Endometrial microvascular endothelial cells (primary cell): ENCODE results near the gene ZNF550. TPM values are rescaled to one million over a fixed set of nuclear protein-coding genes. Genes with fewer than 3 reads are reported as not detected.
"Not testable (repeated sequence)": the region's sequence is repeated elsewhere in the genome, so short reads cannot be mapped to it uniquely, and the experiment has no call there.

Experiments used
- in situ Hi-C: cut with HindIII; loops from 2 replicates; pipeline ENCODE4 v1.10.0; 2017; ENCODE audit warnings: low sequenced_read_pairs, low pct_unique_long_range_greater_than_20kb; ENCODE audit errors: inconsistent ontology term
- total RNA-seq: library from RNA; depleted of rRNA; stranded (reverse); fragments of >200 nt; gene quantifications from one replicate; pipeline ENCODE4 v1.2.3, GENCODE V29; 2015; ENCODE audit errors: inconsistent ontology term

Gene ZNF550
- total RNA-seq, 1 donor from 2014 or later, result 3.1 TPM

GRCh38 chr19:57546513-57546912, 13.2 kb downstream of the ZNF550 start:
- in situ Hi-C loops, result no loop called here

GRCh38 chr19:57537953-57538547, 21.6 kb downstream of the ZNF550 start:
- in situ Hi-C loops, result no loop called here

- in situ Hi-C loops, result no loop called here
Observed at GRCh38 chr19:57527136-57527881, 32.4 kb downstream of the ZNF550 start, which contains the start of gene ZNF549. Gene ZNF549 (plus strand): TSS chr19:57527356. CDS start chr19:57527574, 218 bp downstream.

- in situ Hi-C loops, result not testable (repeated sequence)
Observed at GRCh38 chr19:57518021-57518420, 41.6 kb downstream of the ZNF550 start.

GRCh38 chr19:57515255-57515654, 44.4 kb downstream of the ZNF550 start:
- in situ Hi-C loops, result no loop called here

- in situ Hi-C loops, result no loop called here
Observed at GRCh38 chr19:57512845-57513244, 46.8 kb downstream of the ZNF550 start.

GRCh38 chr19:57511484-57511883, 48.2 kb downstream of the ZNF550 start:
- in situ Hi-C loops, result no loop called here

GRCh38 chr19:57506163-57506562, 53.5 kb downstream of the ZNF550 start:
- in situ Hi-C loops, result no loop called here

- in situ Hi-C loops, result not testable (repeated sequence)
Observed at GRCh38 chr19:57500400-57500799, 59.3 kb downstream of the ZNF550 start.

- in situ Hi-C loops, result not testable (repeated sequence)
Observed at GRCh38 chr19:57499680-57500395, 59.8 kb downstream of the ZNF550 start, which contains the start of gene ZNF773. Gene ZNF773 (plus strand): TSS chr19:57499938. CDS start chr19:57500081, 143 bp downstream.

- in situ Hi-C loops, result not testable (repeated sequence)
Observed at GRCh38 chr19:57499332-57499679, 60.4 kb downstream of the ZNF550 start.

- in situ Hi-C loops, result not testable (repeated sequence)
Observed at GRCh38 chr19:57488299-57488644, 71.4 kb downstream of the ZNF550 start.

GRCh38 chr19:57487477-57488298, 72.0 kb downstream of the ZNF550 start, which contains the start of gene ZNF419:
Gene ZNF419 (plus strand): TSS chr19:57487750. CDS start chr19:57487951, 201 bp downstream.
- in situ Hi-C loops, result not testable (repeated sequence)

Other genes with a start within 250 kb of the ZNF550 start
- 6.8 TPM for gene ZNF543, start 239.4 kb downstream of the ZNF550 start, total RNA-seq
- gene ZNF304, start 208.6 kb downstream of the ZNF550 start, total RNA-seq, result 5.2 TPM
- gene TRAPPC2B, start 196.3 kb downstream of the ZNF550 start, total RNA-seq, result 12.8 TPM
- gene ZNF547, start 196.3 kb downstream of the ZNF550 start, total RNA-seq, result 2.1 TPM
- 7.5 TPM for gene ZNF548, start 170.0 kb downstream of the ZNF550 start, total RNA-seq
- gene ZNF17, start 148.7 kb downstream of the ZNF550 start, total RNA-seq, result 4.5 TPM
- gene ZNF749, start 124.5 kb downstream of the ZNF550 start, total RNA-seq, result 6.3 TPM
- gene VN1R1, start 102.7 kb downstream of the ZNF550 start, total RNA-seq, result not detected
- 4.7 TPM for gene ZNF772, start 82.3 kb downstream of the ZNF550 start, total RNA-seq
- gene ZNF419, start 72.1 kb downstream of the ZNF550 start, total RNA-seq, result 5.9 TPM
- 2.0 TPM for gene ZNF773, start 59.9 kb downstream of the ZNF550 start, total RNA-seq
- 1.0 TPM for gene ZNF549, start 32.5 kb downstream of the ZNF550 start, total RNA-seq
- 2.5 TPM for gene ZNF416, start 19.0 kb upstream of the ZNF550 start, total RNA-seq
- gene ZIK1, start 24.3 kb upstream of the ZNF550 start, total RNA-seq, result 0.28 TPM
- 14.5 TPM for gene ZNF530, start 40.0 kb upstream of the ZNF550 start, total RNA-seq
- gene ZNF134, start 54.4 kb upstream of the ZNF550 start, total RNA-seq, result 5.9 TPM
- gene ZNF211, start 73.3 kb upstream of the ZNF550 start, total RNA-seq, result 1.7 TPM
- not detected for gene ZSCAN4, start 109.1 kb upstream of the ZNF550 start, total RNA-seq
- 5.1 TPM for gene ZNF551, start 122.1 kb upstream of the ZNF550 start, total RNA-seq
- under 0.01 TPM for gene ZNF154, start 149.3 kb upstream of the ZNF550 start, total RNA-seq
- 4.1 TPM for gene ZNF671, start 167.8 kb upstream of the ZNF550 start, total RNA-seq
- 6.3 TPM for gene ZNF776, start 187.0 kb upstream of the ZNF550 start, total RNA-seq
- 11.5 TPM for gene ZNF586, start 209.8 kb upstream of the ZNF550 start, total RNA-seq